OCI-LY7 (cell line): Measurements from ENCODE around the gene SRGAP3. TPM values are rescaled to one million over a fixed set of nuclear protein-coding genes. Genes with fewer than 3 reads are reported as not detected.
A peak's percentile ranks its signal among the peaks of the same experiment; 100 is the strongest.

Experiments used
- BruUV-seq: library from RNA; stranded (reverse); fragments of 400-500 nt; replicated peaks from 2 replicates; lab custom pipeline; 2021; lab: Mats Ljungman, UMichigan
- CTCF ChIA-PET: fragments of 300-600 bp; sonication (Branson Sonifier 250); formaldehyde crosslinking; loops from one replicate; lab custom pipeline; 2022; ENCODE audit warnings: antibody characterized with exemption; ENCODE audit not compliant: unreplicated experiment; lab: Charles Lee
- POLR2A ChIA-PET: fragments of 300-600 bp; sonication (Branson Sonifier 250); formaldehyde crosslinking; loops from one replicate; lab custom pipeline; 2022; ENCODE audit warnings: antibody characterized with exemption; lab: Charles Lee
- DNase-seq: peaks from one replicate; pipeline ENCODE4 v3.0.0-alpha.2; 2015; ENCODE audit warnings: low spot score
- H2AFZ ChIP-seq: fragments of 200-600 bp; sonication (generic), shearing (Covaris generic); 2 replicates; pipeline ENCODE4 v1.6.1; 2014; ENCODE audit warnings: mild to moderate bottlenecking, antibody characterized with exemption, low read length, moderate library complexity
- H3K27ac ChIP-seq: fragments of 200-600 bp; sonication (generic); 2 replicates; pipeline ENCODE4 v1.5.1; 2014; ENCODE audit warnings: mixed run types, low read depth, mild to moderate bottlenecking, moderate library complexity, low read length, inconsistent platforms; ENCODE audit not compliant: poor library complexity, severe bottlenecking
- H3K36me3 ChIP-seq: fragments of 200-600 bp; sonication (generic); 2 replicates; pipeline ENCODE4 v1.6.1; 2014; ENCODE audit warnings: mild to moderate bottlenecking, antibody characterized with exemption, low read length, moderate library complexity, mixed read lengths; ENCODE audit not compliant: insufficient read depth
- H3K4me1 ChIP-seq: fragments of 200-600 bp; sonication (generic); 2 replicates; pipeline ENCODE4 v1.5.1; 2014; ENCODE audit warnings: mild to moderate bottlenecking, low read length; ENCODE audit not compliant: insufficient read depth, poor library complexity, severe bottlenecking
- H3K4me2 ChIP-seq: fragments of 200-600 bp; sonication (generic); 2 replicates; pipeline ENCODE4 v1.6.1; 2014; ENCODE audit warnings: mild to moderate bottlenecking, low read length
- H3K4me3 ChIP-seq: fragments of 200-600 bp; sonication (generic); 2 replicates; pipeline ENCODE4 v1.5.1; 2014; ENCODE audit warnings: mild to moderate bottlenecking, low read depth, low read length; ENCODE audit not compliant: poor library complexity, severe bottlenecking
- H3K79me2 ChIP-seq: fragments of 200-600 bp; sonication (generic); 2 replicates; pipeline ENCODE4 v1.6.1; 2016; ENCODE audit warnings: low read depth, mild to moderate bottlenecking, low read length, moderate library complexity, mixed read lengths; ENCODE audit not compliant: insufficient read depth
- H3K9me2 ChIP-seq: fragments of 200-600 bp; sonication (generic); 2 replicates; pipeline ENCODE4 v1.6.1; 2016; ENCODE audit warnings: mild to moderate bottlenecking, low read length, mixed read lengths; ENCODE audit not compliant: insufficient read depth
- H3K9me3 ChIP-seq: fragments of 200-600 bp; sonication (generic); 2 replicates; pipeline ENCODE4 v1.6.1; 2014; ENCODE audit warnings: mild to moderate bottlenecking, mixed run types, low read length, mixed read lengths
- H4K20me1 ChIP-seq: fragments of 200-600 bp; sonication (generic); 2 replicates; pipeline ENCODE4 v1.6.1; 2014; ENCODE audit warnings: mild to moderate bottlenecking, antibody characterized with exemption, low read length, moderate library complexity, mixed read lengths; ENCODE audit not compliant: insufficient read depth
- CTCF ChIP-seq: fragments of 200-600 bp; sonication (generic); conservative IDR thresholded peaks from 2 replicates; pipeline ENCODE4 v1.5.1; 2014; ENCODE audit warnings: mild to moderate bottlenecking, antibody characterized with exemption, low read length, moderate library complexity, mixed read lengths
- EZH2phosphoT487 ChIP-seq: fragments of 200-600 bp; sonication (generic); IDR thresholded peaks from 2 replicates; pipeline ENCODE4 v1.6.1; 2018; ENCODE audit warnings: low read depth, borderline replicate concordance, mild to moderate bottlenecking, mixed run types, antibody characterized with exemption, low read length, moderate library complexity, mixed read lengths
- intact Hi-C: fragments of 100-400 bp; cut with micrococcal nuclease; formaldehyde crosslinking; loops from one replicate; pipeline ENCODE4 v1.10.0; 2022; ENCODE audit not compliant: unreplicated experiment
- total RNA-seq, 2 experiments: library from RNA; depleted of rRNA in 1 of 2; stranded (reverse); fragments of >200 nt in 1 of 2; shearing (Covaris generic) in 1 of 2; gene quantifications; 2 replicates each; pipeline ENCODE4 v1.2.3, GENCODE V29; 2014 to 2022

The SRGAP3 gene
- total RNA-seq, 2 experiments from 2014 or later = 1.5 to 1.7 TPM

- intact Hi-C loops = no loop called here
- no TSS peak for BruUV-seq
- CTCF ChIA-PET = no interaction called here
Measured at GRCh38 chr3:8974458-8974857, 275.0 kb downstream of the SRGAP3 start.

GRCh38 chr3:8972639-8973038 is 276.8 kb downstream of the SRGAP3 start:
- Histone ChIP-seq H3K4me2 (no peak overlapping the region), H2AFZ (no peak overlapping the region), H3K36me3 (no peaks in the 10 kb centered on the region), H3K9me2 (no peaks in the 10 kb centered on the region), H3K79me2 (no peaks in the 10 kb centered on the region), H4K20me1 (no peaks in the 10 kb centered on the region), H3K4me1 (no peaks in the 10 kb centered on the region), H3K27ac (no peak overlapping the region), H3K9me3 (no peaks in the 10 kb centered on the region), H3K4me3 (no peak overlapping the region)
- no peak for DNase-seq
- BruUV-seq = no TSS peak
- CTCF ChIA-PET = no interaction called here
- POLR2A ChIA-PET = interaction anchor here (0.6 to 1.0 kb wide), 2 partner anchors 9 to 316 kb away, joined by 4 to 5 read pairs; partner anchors contain the start of gene RAD18
- TF ChIP-seq CTCF = no peak
- no peak for TF ChIP-seq EZH2phosphoT487
- intact Hi-C loops = no loop called here

More at GRCh38 chr3:8974458-8974857, 275.0 kb downstream of the SRGAP3 start:
- Histone ChIP-seq H4K20me1 (no peaks in the 10 kb centered on the region), H3K36me3 (no peaks in the 10 kb centered on the region), H3K4me1 (no peaks in the 10 kb centered on the region), H3K79me2 (no peaks in the 10 kb centered on the region), H3K9me3 (no peaks in the 10 kb centered on the region), H3K9me2 (no peaks in the 10 kb centered on the region), H3K27ac (no peak overlapping the region), H3K4me2 (no peak overlapping the region), H3K4me3 (no peak overlapping the region), H2AFZ (no peak overlapping the region)
- TF ChIP-seq CTCF (no peak), EZH2phosphoT487 (no peak)
- POLR2A ChIA-PET = interaction anchor here (1.5 kb wide), 1 partner anchor 52 kb away, joined by 4 read pairs; no protein-coding TSS in a partner anchor
- no peak for DNase-seq

GRCh38 chr3:8970971-8971589 is 278.4 kb downstream of the SRGAP3 start:
- Histone ChIP-seq H3K27ac (no peak overlapping the region), H3K9me3 (no peaks in the 10 kb centered on the region), H3K79me2 (no peaks in the 10 kb centered on the region), H3K4me2 (no peak overlapping the region), H2AFZ (no peak overlapping the region), H3K9me2 (no peaks in the 10 kb centered on the region), H4K20me1 (no peaks in the 10 kb centered on the region), H3K4me1 (no peaks in the 10 kb centered on the region), H3K4me3 (no peak overlapping the region), H3K36me3 (no peaks in the 10 kb centered on the region)
- no TSS peak for BruUV-seq
- ChIA-PET POLR2A (interaction anchor here (0.6 to 0.8 kb wide), 3 partner anchors 95 to 879 kb away, joined by 3 read pairs; no protein-coding TSS in a partner anchor), CTCF (interaction anchor here (1.0 kb wide), 1 partner anchor 331 kb away, joined by 3 read pairs; no protein-coding TSS in a partner anchor)
- DNase-seq = peak; percentile 62
- TF ChIP-seq CTCF (peak; percentile 99), EZH2phosphoT487 (no peak)
- intact Hi-C loops = loop anchor here (1.0 to 2.0 kb wide), 2 partner anchors 96 to 331 kb away; no protein-coding TSS in a partner anchor
